HL-60/S4 (cell line): ENCODE results near the gene AJM1.
"Not testable (repeated sequence)": the region's sequence is repeated elsewhere in the genome, so short reads cannot be mapped to it uniquely, and the experiment has no call there.

Experiments used
- in situ Hi-C: fragments of 300-500 bp; cut with MboI; formaldehyde crosslinking; loops from 2 replicates; pipeline ENCODE4 v1.14.3; 2022; ENCODE audit warnings: low sequenced_read_pairs

Gene AJM1

DNA sequence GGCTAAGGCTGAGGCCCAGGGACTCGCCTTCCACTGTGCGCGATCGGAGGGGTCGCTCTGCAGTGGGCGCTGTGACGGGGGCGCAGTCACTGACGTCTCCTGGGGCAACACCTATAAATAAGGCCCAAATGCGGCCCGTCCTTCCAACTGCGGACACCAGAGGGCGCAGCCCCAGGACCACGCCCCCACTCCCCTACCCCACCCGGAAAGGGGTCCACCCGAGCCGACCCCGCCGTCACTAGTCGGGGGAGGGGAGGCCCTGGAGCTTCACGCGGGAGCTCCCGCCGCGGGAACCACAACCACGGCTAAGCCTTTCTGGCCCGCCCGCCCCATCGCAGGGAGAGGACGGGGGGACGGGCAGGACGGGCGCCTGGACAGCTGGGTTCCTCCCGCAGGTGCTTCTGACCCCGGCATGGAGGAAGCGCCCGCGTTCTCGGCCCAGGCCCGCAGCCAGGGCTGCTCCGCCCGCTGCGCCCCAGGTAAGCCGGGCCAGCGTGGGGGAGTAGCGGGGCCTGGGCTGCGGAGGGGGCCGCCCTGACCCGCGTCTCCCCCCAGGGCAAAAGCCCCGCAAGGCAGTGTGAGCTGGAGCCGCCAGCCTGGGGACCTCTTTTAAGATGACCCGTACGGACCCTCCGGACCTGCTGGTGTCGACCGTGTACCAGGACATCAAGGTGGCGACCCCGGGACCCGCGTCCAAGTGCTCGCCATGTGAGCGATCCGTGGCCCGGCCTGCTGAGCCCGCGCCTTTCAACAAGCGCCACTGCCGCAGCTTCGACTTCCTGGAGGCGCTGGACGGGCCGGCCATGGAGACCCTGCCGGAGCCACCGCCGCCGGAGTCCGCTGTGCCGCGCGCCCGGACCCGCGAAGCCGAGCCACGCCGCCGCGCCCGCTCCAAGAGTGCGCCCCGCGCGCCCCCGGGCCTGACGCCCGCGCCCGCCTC lies 1.8 kb downstream of the AJM1 start:
- in situ Hi-C loops = not testable (repeated sequence)

DNA sequence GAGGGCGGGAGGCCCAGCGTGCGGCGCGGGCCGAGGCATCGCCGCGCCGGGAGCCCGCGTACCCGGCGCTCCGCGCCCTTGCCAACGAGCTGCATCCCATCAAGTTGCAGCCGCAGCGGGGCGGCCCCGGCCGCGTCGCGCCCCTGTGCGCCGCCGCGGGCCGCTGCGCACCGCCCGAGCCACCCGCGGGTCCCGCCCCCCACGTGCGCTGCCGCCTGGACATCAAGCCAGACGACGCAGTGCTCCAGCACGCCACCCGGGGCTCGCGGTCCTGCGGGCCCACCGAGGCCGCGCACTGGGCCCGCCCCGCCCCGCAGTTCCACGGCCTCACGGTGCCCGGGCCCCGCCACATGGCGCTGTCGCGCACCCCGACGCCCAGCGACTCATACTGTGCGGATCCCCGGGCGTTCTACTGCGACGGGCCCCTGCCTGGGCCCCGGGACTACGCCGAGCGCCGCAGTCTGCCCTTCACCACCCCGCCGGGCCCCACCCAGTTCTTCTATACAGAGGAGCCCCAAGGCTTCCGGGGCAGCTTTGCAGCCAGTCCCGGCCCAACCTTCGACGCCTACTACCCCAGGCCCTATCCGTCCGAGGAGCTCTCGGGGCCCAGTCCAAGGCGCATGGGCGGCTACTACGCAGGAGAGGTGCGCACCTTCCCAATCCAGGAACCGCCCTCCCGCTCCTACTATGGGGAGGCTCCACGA lies 2.6 kb downstream of the AJM1 start:
- in situ Hi-C loops = no loop called here

DNA sequence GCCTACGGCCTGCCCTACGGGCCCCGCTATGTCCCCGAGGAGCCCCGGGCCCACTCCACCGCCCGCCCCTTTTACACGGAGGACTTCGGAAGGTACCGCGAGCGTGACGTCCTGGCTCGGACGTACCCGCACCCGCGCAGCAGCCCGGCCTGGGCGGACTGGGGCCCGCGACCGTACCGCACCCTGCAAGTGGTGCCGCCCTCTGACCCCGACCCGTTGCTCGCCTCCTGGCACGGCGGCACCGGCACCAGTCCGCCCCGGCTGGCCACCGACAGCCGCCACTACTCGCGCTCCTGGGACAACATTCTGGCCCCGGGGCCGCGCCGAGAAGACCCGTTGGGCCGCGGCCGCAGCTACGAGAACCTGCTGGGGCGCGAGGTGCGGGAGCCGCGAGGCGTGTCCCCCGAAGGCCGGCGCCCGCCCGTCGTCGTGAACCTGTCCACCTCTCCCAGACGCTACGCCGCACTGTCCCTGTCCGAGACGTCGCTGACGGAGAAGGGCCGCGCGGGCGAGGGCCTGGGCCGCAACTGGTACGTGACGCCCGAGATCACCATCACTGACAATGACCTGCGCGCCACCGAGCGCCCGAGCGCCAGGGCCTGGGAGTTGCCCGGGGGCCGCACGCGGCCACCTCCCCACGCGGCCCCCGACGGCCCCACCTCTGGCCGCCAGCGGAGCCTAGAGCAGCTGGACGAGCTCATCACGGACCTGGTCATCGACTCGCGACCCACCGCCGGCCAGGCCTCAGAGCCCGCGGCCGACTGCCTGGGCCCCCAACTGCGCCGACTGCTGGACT lies 3.4 kb downstream of the AJM1 start:
- in situ Hi-C loops = no loop called here

DNA sequence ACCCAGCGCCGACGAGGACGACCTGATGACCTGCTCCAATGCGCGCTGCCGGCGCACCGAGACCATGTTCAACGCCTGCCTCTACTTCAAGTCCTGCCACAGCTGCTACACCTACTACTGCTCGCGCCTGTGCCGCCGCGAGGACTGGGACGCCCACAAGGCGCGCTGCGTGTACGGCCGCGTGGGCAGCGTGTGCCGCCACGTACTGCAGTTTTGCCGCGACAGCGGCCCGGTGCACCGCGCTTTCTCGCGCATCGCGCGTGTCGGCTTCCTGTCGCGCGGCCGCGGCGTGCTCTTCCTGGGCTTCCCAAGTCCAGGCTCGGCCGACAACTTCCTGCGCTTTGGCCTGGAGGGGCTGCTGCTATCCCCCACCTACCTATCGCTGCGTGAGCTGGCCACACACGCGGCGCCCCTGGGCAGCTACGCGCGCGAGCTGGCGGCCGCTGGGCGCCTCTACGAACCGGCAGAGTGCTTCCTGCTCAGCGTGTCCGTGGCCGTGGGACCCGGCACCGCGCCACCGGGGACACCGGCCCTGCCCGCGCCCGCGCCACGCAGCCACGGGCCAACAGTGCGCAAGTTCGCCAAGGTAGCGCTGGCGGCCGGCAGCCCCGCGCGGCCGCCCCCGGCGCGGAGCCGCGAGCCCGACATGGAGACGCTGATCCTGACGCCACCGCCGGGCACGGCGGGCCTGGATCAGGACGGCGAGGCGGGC lies 4.3 kb downstream of the AJM1 start:
- in situ Hi-C loops = no loop called here

DNA sequence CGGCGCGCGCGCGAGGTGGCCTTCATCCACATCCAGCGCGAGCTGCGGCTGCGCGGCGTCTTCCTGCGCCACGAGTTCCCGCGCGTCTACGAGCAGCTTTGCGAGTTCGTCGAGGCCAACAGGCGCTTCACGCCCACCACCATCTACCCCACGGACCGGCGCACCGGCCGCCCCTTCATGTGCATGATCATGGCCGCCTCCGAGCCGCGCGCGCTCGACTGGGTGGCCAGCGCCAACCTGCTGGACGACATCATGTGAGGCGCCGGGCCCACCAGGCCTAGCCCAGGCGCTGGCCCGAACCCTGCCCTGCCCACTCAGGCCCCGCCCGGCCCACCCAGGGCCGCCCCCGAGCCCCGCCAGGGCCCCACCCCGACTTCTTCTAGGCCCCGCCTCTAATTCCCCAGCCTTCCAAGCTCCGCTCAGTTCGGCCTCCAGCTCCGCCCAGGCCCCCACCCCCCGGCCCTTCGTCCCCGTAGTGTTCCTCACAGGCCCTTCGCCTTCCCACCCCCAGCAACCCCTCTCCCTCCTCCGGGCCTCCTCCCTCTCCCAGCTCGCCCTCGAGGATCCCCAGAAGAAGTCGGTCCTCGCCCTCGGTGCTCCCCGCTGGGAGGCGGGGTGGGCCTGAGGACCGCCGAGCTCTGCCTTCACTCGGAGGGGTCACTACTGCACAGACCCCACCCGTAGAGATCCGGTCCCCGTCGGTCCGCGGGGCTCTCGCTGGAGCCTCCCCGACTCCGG lies 5.0 kb downstream of the AJM1 start:
- in situ Hi-C loops = no loop called here

DNA sequence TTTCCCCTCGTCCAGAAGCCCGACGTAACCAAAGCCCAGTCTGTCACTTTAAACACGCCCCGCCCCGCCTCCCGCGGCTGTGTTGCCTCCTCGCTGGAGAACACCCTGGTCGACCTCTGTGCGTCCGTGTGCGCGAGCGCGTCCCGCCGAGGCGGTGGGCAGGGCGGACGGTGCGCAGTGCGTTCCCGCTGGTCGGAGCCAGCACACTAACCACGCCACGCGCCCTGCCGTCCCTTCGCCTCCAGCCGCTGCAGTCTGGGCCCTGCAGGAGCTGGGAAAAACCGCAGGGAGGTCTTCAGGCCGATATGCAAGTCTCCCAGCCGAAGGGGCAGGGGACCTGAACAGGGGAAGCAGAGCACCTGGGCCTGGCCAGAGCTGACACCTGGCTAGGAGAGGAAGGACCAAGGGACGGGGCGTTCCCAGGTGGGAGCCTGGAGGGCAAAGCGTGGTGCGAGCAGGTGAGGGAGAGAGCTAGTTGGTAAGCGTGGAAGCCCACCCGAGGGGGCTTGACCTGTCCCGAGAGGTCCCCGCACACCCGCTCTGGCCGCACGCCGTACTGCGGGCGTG lies 5.6 kb downstream of the AJM1 start:
- in situ Hi-C loops = no loop called here

DNA sequence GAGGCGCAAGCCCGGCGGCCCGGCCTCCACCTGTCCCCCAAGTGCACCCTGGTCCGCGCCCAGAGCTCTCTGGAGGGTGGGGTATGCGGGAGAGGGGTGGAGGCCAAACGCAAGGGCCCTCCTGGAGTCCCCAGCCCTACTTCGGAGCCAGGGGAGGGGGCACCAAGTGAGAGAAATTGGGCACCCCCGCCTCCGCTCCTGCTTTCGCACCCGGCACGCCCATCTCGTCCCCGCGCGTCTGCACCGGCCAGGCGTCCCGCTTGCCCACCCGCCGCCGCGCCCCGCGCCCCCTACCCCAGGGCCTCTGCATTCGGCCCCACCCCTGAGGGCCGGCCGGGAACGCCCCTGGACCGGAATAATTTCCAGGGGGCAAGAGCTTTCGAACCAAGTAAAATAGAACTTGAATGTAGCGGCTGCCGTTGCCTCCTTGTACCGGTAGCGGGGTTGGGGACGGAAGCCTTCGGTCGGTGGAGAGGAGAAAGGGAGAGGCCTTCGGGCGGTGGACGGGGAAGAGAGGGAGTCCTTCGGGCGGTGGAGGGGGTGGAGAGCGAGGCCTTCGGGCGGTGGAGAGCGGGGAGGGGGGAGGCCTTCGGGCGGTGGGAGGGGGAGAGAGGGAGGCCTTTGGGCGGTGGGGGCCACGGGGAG lies 6.2 kb downstream of the AJM1 start:
- in situ Hi-C loops = no loop called here

DNA sequence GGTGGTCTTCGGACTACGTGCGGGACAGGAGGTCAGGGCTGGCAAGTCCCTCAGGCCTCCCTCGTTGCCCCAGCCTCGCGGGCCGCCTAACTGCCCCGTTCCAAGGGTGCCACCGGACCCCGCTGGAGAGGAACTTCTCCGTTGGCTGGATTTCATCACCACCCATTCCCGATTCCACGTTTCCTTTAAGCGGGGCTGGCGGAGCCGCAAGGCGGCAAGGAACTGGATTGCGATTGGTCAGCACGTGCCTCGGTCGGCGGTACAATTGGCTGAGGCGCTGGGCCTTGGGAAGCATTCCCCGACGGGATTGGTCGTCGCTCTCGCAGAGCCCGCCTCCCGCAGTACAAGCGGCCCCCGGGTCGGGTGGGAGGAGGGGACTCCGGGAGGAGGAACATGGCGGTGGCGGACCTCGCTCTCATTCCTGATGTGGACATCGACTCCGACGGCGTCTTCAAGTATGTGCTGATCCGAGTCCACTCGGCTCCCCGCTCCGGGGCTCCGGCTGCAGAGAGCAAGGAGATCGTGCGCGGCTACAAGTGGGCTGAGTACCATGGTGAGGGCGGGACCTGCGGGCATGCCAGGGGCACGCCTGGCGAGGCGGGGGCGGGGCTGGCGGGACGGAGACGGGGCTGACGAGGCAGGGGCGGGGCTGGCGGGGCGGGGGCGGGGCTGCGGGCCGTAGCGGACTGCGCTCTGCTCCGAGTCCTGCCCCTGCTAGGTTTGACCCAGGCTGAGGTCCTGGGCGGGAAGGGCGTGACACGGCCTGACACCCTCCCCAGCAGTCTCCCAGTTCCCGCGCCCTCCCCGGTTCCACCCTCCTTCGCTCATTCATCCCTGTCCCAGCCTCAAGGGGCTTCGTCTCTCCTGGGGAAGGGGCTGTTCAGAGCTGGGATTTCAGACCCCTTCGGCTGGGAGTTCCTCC lies 7.0 kb downstream of the AJM1 start, which contains the start of gene PHPT1:
Gene PHPT1, plus strand, starts transcription at position 372 of the 922 bp plus-strand sequence. Its CDS starts 22 bp downstream, at position 394.
- in situ Hi-C loops = no loop called here

DNA sequence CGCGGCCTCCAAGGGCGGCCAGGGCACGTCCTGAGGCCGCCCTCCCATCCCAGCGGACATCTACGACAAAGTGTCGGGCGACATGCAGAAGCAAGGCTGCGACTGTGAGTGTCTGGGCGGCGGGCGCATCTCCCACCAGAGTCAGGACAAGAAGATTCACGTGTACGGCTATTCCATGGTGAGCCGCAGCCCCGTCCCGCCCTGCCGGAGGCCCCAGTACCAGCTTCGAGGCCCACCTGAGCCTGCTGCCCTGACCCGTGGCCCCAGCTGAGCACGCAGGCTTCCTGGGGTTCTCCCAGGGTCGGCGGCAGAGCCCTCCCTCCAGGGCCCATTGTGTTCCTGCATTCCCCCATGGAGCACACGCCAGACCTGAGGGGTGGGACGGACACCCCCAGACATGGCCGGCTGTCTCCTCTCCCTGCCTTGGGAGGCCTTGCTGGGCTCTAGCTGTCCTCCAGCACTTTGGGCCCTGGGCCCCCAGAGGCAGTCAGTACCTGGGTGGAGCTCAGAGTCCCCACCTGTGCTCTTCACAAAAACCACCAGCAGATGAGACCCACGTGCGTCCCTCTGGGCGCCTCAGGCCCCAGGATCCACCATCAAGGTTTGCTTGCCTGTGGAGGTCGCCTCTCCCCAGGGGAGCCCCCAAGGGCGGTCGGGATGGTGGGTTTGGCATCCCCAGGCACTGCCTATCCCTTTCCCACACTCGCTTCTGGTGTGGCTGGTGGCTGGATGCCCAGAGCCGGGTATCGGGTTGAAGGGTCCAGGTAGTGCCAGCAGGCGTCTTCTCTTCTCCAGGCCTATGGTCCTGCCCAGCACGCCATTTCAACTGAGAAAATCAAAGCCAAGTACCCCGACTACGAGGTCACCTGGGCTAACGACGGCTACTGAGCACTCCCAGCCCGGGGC lies 7.9 kb downstream of the AJM1 start:
- in situ Hi-C loops = no loop called here

DNA sequence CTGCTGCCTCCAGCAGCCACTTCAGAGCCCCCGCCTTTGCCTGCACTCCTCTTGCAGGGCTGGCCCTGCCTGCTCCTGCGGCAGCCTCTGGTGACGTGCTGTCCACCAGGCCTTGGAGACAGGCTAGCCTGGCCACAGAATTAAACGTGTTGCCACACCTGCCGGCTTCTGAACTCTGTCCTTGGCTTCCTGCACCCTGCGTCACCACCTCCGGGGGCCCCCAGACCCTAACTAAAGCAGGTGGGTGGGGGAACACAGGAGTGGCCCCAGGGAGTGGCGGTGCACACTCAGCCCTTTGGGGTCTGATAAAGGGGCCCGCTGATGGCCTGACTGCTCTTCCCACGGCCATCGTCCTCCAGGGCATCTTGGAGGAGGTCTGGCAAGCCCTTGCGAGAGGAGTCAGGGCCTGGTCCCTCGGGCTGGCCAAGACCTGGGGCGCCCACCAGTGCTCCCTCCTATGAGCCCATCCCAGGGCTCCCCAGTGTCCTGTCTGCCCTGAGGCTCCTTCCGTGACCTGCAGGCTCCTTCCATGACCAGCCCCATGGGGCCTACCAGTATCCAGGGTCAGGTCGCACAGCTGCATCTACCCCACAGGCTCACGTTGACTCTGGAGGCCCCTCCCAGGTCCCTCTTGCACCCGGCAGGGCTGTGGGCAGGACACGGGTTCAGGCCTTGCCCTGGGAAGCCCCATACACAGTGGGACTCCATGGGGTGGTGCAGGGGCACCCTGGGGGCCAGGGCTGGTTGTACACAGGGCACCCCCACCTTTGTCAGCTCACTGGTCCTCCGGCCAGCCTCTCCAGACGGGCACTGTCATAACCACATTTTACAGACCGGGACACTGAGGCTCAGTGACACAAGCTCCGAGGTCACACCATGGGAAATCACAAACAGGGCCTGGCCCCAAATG lies 8.8 kb downstream of the AJM1 start:
- in situ Hi-C loops = no loop called here

DNA sequence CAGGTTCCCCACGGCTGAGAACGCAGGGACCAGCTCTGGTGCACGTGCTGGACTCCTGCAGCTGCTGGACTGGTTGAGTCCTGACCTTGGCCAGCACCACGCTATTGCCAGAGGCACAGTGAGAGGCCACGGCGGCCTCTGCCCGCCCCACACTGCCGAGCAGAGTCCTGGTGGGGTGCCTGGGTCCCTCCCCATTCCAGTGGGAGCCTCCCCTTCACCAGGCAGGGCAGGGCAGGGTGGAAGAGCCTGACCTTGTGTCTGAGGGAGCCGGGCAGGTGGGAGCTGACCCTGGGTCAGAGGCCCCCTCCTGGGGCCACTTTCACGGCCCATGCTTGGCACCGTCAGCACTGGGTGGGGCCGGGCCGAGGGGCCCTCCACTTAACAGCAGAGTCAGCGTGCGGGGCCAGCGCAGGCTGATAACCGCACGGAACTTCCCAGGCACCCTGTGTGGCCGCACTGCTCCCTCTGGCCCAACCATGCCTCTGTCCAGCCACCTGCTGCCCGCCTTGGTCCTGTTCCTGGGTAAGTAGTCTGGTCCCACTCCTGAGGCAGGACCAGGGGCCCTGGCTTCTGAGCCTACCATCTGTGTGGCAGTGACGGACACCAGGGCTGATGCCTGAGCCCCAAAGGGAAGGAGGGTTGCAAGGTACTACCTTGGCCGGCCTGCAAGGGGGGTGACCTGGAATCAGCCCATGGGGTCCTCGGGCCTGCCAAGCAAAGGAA lies 9.8 kb downstream of the AJM1 start, which contains the start of gene MAMDC4:
Gene MAMDC4, plus strand, starts transcription at position 406 of the 723 bp plus-strand sequence. Its CDS starts 71 bp downstream, at position 477.
- in situ Hi-C loops = no loop called here

DNA sequence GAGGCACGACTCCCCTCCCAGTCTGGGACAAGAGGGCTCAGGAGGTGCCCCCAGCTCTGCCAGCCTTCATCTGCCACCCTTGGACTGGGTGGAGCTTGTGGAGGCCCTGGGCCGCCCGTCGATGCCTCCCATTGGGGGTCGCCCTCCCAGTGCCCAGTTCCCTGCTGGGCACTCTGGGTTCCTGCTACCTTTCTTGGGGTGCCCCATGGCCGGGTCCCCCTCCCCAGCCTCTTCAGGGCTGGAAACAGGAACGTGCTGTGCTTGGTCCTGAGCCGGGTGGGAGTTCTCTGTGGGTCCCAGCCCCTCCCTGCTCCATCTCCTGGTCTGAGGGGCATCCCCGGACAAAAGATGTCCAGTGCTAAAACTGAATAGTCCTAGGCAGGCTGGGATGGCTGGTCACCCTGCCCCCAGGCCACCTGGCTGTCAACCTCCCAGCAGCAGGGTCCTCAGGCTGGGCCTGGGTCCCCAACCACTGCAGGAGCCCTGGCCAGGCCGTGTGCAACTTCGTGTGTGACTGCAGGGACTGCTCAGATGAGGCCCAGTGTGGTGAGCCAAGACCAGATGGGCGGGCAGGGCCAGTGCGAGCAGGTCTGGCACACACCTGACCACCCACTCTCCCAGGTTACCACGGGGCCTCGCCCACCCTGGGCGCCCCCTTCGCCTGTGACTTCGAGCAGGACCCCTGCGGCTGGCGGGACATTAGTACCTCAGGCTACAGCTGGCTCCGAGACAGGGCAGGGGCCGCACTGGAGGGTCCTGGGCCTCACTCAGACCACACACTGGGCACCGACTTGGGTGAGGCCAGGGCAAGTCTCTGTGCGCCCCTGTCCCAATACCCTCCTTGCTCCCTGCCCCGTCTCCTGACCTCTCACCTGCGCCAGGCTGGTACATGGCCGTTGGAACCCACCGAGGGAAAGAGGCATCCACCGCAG lies 10.7 kb downstream of the AJM1 start:
- in situ Hi-C loops = no loop called here

DNA sequence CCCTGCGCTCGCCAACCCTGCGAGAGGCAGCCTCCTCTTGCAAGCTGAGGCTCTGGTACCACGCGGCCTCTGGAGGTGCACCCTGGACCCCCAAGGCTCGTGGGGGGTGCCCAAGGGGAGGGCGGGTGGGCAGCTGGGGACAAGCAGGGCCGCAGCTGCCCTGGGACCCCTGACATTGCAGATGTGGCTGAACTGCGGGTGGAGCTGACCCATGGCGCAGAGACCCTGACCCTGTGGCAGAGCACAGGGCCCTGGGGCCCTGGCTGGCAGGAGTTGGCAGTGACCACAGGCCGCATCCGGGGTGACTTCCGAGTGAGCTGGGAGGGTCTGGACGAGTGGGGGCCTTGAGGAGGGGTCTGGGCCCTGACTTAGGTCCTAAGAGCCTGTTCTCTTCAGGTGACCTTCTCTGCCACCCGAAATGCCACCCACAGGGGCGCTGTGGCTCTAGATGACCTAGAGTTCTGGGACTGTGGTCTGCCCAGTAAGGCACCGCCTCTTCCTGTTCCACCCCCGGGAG lies 11.4 kb downstream of the AJM1 start:
- in situ Hi-C loops = no loop called here
